Measurements from ENCODE around the gene LRIG1. TPM values are rescaled to one million over a fixed set of nuclear protein-coding genes. Genes with fewer than 3 reads are reported as not detected.
A peak's percentile ranks its signal among the peaks of the same experiment; 100 is the strongest.

Gene LRIG1
- total RNA-seq, 4 donors from 2014 or later: 48.6 to 58.6 (median 52.5) TPM

GRCh38 chr3:66438046-66438445 lies 62.8 kb downstream of the LRIG1 start:
- Histone ChIP-seq H3K4me3 (no peak overlapping the region), H3K27me3 (no peaks in the 10 kb centered on the region), H3K4me1 (peaks cover 0 to 62% (median 27%) of the 10 kb centered on the region in 4 donors), H3K27ac (no peak overlapping the region), H3K36me3 (no peaks in the 10 kb centered on the region), H3K9me3 (no peaks in the 10 kb centered on the region)
- TF ChIP-seq POLR2A (IDR thresholded peaks at IDR 0.05) (no peak), EP300 (IDR thresholded peaks at IDR 0.05) (no peak)
- TF ChIP-seq, protein P1, sequence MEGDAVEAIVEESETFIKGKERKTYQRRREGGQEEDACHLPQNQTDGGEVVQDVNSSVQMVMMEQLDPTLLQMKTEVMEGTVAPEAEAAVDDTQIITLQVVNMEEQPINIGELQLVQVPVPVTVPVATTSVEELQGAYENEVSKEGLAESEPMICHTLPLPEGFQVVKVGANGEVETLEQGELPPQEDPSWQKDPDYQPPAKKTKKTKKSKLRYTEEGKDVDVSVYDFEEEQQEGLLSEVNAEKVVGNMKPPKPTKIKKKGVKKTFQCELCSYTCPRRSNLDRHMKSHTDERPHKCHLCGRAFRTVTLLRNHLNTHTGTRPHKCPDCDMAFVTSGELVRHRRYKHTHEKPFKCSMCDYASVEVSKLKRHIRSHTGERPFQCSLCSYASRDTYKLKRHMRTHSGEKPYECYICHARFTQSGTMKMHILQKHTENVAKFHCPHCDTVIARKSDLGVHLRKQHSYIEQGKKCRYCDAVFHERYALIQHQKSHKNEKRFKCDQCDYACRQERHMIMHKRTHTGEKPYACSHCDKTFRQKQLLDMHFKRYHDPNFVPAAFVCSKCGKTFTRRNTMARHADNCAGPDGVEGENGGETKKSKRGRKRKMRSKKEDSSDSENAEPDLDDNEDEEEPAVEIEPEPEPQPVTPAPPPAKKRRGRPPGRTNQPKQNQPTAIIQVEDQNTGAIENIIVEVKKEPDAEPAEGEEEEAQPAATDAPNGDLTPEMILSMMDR (IDR thresholded peaks at IDR 0.05): no peak
- no peak for DNase-seq (ENCODE audit: low spot score in 2 of 2)
- 81 to 82% methylated on average over 4 of the region's 4 CpGs for WGBS, 2 donors

- no peaks in the 10 kb centered on the region for H3K9me3 ChIP-seq
- no peaks in the 10 kb centered on the region for H3K36me3 ChIP-seq
- H3K27ac ChIP-seq: no peak overlapping the region
- H3K4me1 ChIP-seq: peaks cover 0 to 61% (median 25%) of the 10 kb centered on the region in 4 donors
- TF ChIP-seq POLR2A (IDR thresholded peaks at IDR 0.05) (no peak), EP300 (IDR thresholded peaks at IDR 0.05) (no peak)
- TF ChIP-seq, protein P1 (IDR thresholded peaks at IDR 0.05): no peak
- no peak for DNase-seq (ENCODE audit: low spot score in 2 of 2)
- H3K4me3 ChIP-seq: no peak overlapping the region
- 87 to 94% methylated on average over 7 of the region's 7 CpGs for WGBS, 2 donors
- no peaks in the 10 kb centered on the region for H3K27me3 ChIP-seq
Measured at GRCh38 chr3:66437341-66437929, 63.4 kb downstream of the LRIG1 start.

- H3K36me3 ChIP-seq: no peaks in the 10 kb centered on the region
- H3K4me1 ChIP-seq: peaks cover 0 to 59% (median 18%) of the 10 kb centered on the region in 4 donors
- DNase-seq (ENCODE audit: low spot score in 2 of 2): no peak
- no peak overlapping the region for H3K27ac ChIP-seq
- TF ChIP-seq POLR2A (IDR thresholded peaks at IDR 0.05) (no peak), EP300 (IDR thresholded peaks at IDR 0.05) (no peak)
- TF ChIP-seq, protein P1 (IDR thresholded peaks at IDR 0.05): no peak
- no peaks in the 10 kb centered on the region for H3K27me3 ChIP-seq
- H3K9me3 ChIP-seq: no peaks in the 10 kb centered on the region
- no peak overlapping the region for H3K4me3 ChIP-seq
- WGBS, 2 donors: 82 to 85% methylated on average over 6 of the region's 6 CpGs
Measured at GRCh38 chr3:66435989-66436388, 64.8 kb downstream of the LRIG1 start.

GRCh38 chr3:66434726-66435125 lies 66.1 kb downstream of the LRIG1 start:
- peaks cover 0 to 54% (median 15%) of the 10 kb centered on the region in 4 donors for H3K4me1 ChIP-seq
- H3K27me3 ChIP-seq: no peaks in the 10 kb centered on the region
- 77 to 81% methylated on average over 7 of the region's 7 CpGs for WGBS, 2 donors
- TF ChIP-seq, protein P1 (IDR thresholded peaks at IDR 0.05): no peak
- TF ChIP-seq EP300 (IDR thresholded peaks at IDR 0.05): no peak
- TF ChIP-seq POLR2A (IDR thresholded peaks at IDR 0.05): no peak
- H3K27ac ChIP-seq: no peak overlapping the region
- no peaks in the 10 kb centered on the region for H3K9me3 ChIP-seq
- no peak for DNase-seq (ENCODE audit: low spot score in 2 of 2)
- no peak overlapping the region for H3K4me3 ChIP-seq
- no peaks in the 10 kb centered on the region for H3K36me3 ChIP-seq

DNA sequence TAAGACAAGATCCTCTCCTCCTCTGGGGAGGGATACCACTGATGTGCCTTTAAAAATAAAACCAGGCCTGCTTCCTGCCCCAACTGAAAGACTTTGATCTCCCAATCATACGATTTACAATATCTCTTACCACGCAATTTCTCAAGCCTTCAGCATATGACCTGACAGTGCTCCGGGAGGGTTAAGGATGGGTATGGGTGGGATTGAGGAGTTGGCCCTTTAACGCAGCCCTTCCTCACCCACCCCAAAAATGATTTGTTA lies 67.4 kb downstream of the LRIG1 start:
- 56% methylated on average over 4 of the region's 4 CpGs for WGBS, 2 donors
- no peaks in the 10 kb centered on the region for H3K27me3 ChIP-seq
- no peaks in the 10 kb centered on the region for H3K9me3 ChIP-seq
- peaks cover 0 to 65% (median 22%) of the 10 kb centered on the region in 4 donors for H3K4me1 ChIP-seq
- DNase-seq (ENCODE audit: low spot score in 2 of 2): no peak
- H3K36me3 ChIP-seq: no peaks in the 10 kb centered on the region
- H3K27ac ChIP-seq: peak overlapping the region in 1 of 4 donors; percentile 11
- TF ChIP-seq, protein P1 (IDR thresholded peaks at IDR 0.05): no peak
- TF ChIP-seq EP300 (IDR thresholded peaks at IDR 0.05): no peak
- no peak for TF ChIP-seq POLR2A (IDR thresholded peaks at IDR 0.05)
- H3K4me3 ChIP-seq: no peak overlapping the region

Measured in tibial nerve (tissue), 4 donors.